GM10266 (cell line): Measurements from ENCODE around the gene PRR29.

Experiments
- DNase-seq: peaks from one replicate; pipeline ENCODE4 v3.0.0; 2012; ENCODE audit errors: extremely low spot score
- TF ChIP-seq, protein P1 (sequence below): IDR thresholded peaks from 2 replicates; pipeline ENCODE4 v1.5.1; 2012; ENCODE audit warnings: mild to moderate bottlenecking, low read depth; ENCODE audit not compliant: control insufficient read depth, insufficient read depth; ENCODE audit errors: missing control alignments

The PRR29 gene

DNA sequence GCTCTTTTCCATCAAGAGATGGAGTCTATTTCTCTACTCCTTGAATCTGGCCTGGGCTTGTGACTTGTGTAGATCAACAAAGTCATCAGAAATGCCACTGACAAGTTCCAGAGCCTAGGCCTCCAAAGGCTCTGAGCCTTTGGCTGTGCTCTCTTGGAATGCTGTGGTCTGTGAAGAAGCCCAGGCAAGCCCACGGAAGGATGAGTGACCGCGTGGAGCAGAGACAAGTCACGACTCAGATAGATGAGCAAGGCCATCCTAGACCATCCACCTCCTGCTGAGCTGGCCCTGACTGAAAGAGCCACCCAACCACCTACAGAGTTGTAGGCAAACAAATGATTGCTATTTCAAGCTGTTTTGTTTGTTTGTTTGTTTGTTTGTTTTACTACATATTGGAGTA, 33.9 kb downstream of the PRR29 start:
- TF ChIP-seq, protein P1, sequence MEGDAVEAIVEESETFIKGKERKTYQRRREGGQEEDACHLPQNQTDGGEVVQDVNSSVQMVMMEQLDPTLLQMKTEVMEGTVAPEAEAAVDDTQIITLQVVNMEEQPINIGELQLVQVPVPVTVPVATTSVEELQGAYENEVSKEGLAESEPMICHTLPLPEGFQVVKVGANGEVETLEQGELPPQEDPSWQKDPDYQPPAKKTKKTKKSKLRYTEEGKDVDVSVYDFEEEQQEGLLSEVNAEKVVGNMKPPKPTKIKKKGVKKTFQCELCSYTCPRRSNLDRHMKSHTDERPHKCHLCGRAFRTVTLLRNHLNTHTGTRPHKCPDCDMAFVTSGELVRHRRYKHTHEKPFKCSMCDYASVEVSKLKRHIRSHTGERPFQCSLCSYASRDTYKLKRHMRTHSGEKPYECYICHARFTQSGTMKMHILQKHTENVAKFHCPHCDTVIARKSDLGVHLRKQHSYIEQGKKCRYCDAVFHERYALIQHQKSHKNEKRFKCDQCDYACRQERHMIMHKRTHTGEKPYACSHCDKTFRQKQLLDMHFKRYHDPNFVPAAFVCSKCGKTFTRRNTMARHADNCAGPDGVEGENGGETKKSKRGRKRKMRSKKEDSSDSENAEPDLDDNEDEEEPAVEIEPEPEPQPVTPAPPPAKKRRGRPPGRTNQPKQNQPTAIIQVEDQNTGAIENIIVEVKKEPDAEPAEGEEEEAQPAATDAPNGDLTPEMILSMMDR = no peak
- DNase-seq = no peak

- TF ChIP-seq, protein P1 = peak; percentile 23
- no peak for DNase-seq
These were observed 38.2 kb downstream of the PRR29 start for GRCh38 chr17:64036198-64036922.

DNA sequence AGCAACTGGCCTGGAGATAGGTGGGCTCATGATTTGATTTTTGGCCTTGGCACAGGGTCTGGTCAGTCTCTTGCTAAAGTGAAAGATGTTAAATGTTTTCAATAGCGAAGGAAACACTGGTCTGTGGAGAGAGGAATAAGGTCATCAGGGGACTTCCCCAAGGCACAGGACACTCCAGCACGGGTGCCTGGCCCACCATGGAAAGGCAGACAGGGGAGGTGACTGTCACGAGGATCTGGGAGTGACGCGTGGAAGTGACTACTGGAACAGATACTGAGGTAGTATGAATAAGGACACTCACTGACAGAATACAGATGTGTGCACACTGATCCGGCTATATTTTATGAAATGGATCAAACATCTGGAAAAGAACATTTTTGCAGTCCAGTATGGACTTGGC, 39.0 kb downstream of the PRR29 start:
- TF ChIP-seq, protein P1 = no peak
- no peak for DNase-seq

DNA sequence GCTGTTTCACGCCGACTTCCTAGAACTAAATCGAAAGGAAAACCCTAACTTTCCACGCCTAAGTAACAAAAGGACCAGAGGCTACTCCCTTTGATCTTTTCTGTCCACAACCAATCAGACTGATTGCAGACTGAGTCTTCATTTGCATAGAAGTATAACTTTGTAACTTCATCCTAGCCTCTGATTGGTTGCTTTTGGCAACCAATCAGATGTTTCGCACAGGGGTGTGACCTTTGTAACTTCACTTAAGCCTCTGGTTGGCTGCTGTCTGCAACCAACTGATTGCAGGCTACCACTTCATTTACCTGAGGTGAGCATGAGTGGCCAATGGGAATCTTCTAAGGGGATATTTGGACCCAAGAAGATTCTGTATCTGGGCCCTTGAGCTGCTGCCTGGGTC, 39.7 kb downstream of the PRR29 start:
- TF ChIP-seq, protein P1 = no peak
- DNase-seq = no peak

DNA sequence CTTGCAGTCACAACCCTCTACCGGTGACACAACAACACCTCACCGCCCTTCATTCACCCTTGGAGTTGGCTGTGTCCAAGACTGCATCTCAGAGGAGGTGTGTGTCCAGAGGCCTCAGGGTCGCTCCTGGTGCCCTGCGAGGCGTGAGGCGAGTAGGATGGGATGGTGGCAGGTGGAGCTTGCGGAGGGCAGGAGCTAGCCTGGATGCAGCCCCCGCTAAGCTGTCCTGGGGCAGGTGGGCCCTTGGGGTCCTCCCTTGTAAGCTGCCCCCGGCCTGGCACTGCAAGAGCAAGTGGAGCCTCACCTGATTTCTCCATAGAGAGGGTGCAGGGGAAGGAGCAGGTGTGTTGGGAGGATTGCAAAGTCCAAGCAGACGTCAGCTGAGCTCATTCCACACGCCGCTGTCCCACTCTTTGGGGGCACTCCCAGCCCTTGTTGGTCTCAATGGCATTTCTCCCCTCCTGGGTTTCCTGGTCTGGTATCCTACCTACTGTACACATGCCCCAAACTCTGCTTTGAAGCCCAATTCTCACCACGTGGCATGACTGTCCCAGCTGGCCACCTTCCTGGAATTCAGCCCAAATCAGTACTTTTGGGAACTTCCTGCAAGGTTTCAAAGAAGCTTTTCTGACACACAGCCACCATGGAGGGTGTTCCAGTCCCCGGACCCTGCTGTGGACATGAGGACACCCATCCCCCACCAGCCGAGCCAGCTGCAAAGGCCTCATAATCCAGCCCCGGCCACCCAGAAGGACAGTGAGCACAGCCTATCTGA, 40.4 kb downstream of the PRR29 start:
- no peak for DNase-seq
- TF ChIP-seq, protein P1 = no peak

DNA sequence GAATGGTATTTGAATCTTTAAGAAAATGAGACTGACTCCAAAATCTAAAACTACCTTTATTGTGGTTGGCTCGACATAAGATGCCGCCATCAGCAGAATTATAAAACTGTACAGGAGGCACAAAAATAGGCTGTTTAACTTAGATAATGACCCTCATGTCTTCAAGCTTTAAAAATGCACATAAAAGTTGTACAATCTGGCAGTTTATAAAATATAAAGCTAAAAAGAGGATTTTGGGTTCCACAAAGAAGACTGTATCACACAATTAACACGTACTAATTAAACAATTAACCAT, 40.9 kb downstream of the PRR29 start:
- TF ChIP-seq, protein P1 = no peak
- DNase-seq = no peak

DNA sequence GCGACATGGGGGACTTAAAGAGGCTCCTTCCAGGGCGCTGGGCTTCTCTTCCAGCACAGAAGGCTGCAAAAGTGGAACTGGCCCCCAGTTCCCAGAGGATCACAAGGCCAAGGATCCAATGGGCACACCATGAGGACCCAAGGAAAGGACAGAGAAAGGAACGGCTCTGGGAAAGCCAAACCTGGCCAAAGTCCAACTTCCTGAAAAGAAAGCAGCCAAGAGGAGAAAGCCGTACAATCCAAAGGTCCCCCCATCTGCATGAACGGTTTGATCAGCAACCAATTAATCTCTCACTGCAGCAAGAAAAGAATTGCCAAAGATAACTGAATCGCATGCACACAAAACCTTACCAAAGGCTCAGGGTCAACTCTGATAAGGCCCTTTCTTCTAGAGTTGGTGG, 42.1 kb downstream of the PRR29 start:
- TF ChIP-seq, protein P1 = no peak
- no peak for DNase-seq
